OCI-LY1 (cell line): Measurements from ENCODE around the gene GPR107.

Experiments
- EZH2 ChIP-seq: fragments of 200-600 bp; sonication (generic), shearing (Covaris generic); IDR thresholded peaks from 2 replicates; pipeline ENCODE4 v1.8.0; 2017; ENCODE audit warnings: borderline replicate concordance, mixed run types, mild to moderate bottlenecking, antibody characterized with exemption, low read length, moderate library complexity, mixed read lengths
- TF ChIP-seq, protein P1 (sequence below): fragments of 200-600 bp; sonication (generic), shearing (Covaris generic); IDR thresholded peaks from 2 replicates; pipeline ENCODE4 v1.5.1; 2017; ENCODE audit warnings: mild to moderate bottlenecking, antibody characterized with exemption, low read length, moderate library complexity, mixed read lengths

- TF ChIP-seq, protein P1, sequence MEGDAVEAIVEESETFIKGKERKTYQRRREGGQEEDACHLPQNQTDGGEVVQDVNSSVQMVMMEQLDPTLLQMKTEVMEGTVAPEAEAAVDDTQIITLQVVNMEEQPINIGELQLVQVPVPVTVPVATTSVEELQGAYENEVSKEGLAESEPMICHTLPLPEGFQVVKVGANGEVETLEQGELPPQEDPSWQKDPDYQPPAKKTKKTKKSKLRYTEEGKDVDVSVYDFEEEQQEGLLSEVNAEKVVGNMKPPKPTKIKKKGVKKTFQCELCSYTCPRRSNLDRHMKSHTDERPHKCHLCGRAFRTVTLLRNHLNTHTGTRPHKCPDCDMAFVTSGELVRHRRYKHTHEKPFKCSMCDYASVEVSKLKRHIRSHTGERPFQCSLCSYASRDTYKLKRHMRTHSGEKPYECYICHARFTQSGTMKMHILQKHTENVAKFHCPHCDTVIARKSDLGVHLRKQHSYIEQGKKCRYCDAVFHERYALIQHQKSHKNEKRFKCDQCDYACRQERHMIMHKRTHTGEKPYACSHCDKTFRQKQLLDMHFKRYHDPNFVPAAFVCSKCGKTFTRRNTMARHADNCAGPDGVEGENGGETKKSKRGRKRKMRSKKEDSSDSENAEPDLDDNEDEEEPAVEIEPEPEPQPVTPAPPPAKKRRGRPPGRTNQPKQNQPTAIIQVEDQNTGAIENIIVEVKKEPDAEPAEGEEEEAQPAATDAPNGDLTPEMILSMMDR: no peak
- no peak for TF ChIP-seq EZH2
Observed at GRCh38 chr9:130167927-130168326, 114.2 kb downstream of the GPR107 start.
